H1 (cell line): ENCODE results near the gene OR2V2.

ENCODE experiments used
- BCL11A ChIP-seq, 2 experiments: IDR thresholded peaks; one replicate each; pipeline ENCODE4 v1.6.1; 2011; ENCODE audit warnings: low read depth in 2 of 2, low read length in 2 of 2, mild to moderate bottlenecking in 2 of 2
- EP300 ChIP-seq, 2 experiments: IDR thresholded peaks; 1 replicate in 1 of 2; 2 replicates in 1 of 2; pipeline ENCODE4 v1.6.1; 2011 to 2012; ENCODE audit warnings: low read depth in 2 of 2, low read length in 2 of 2, mild to moderate bottlenecking in 2 of 2, borderline replicate concordance in 1 of 2, inconsistent platforms in 1 of 2, moderate library complexity in 1 of 2
- EZH2 ChIP-seq: fragments of 200-600 bp; sonication (generic); IDR thresholded peaks from 2 replicates; pipeline ENCODE4 v1.7.1; 2012; ENCODE audit warnings: low read depth, mild to moderate bottlenecking, moderate library complexity, low read length, inconsistent platforms; ENCODE audit not compliant: severe bottlenecking
- POLR2A ChIP-seq, 2 experiments: IDR thresholded peaks; 1 replicate in 1 of 2; 2 replicates in 1 of 2; pipeline ENCODE4 v1.6.1; 2011; ENCODE audit warnings: low read depth in 2 of 2, low read length in 2 of 2, mild to moderate bottlenecking in 2 of 2; ENCODE audit errors: control extremely low read depth in 1 of 2
- TF ChIP-seq, protein P1 (sequence below), 3 experiments: IDR thresholded peaks; 1 replicate in 2 of 3; 2 replicates in 1 of 3; pipeline versions ENCODE4 v1.5.1 to v1.6.1; 2011; ENCODE audit warnings: low read length in 3 of 3, mild to moderate bottlenecking in 3 of 3, inconsistent platforms in 2 of 3, low read depth in 1 of 3, moderate library complexity in 1 of 3; ENCODE audit not compliant: insufficient read depth in 1 of 3; ENCODE audit errors: control extremely low read depth in 1 of 3
- TF ChIP-seq, protein P2 (sequence below): IDR thresholded peaks from 2 replicates; pipeline ENCODE4 v1.6.1; 2012; ENCODE audit warnings: low read length, inconsistent platforms

DNA sequence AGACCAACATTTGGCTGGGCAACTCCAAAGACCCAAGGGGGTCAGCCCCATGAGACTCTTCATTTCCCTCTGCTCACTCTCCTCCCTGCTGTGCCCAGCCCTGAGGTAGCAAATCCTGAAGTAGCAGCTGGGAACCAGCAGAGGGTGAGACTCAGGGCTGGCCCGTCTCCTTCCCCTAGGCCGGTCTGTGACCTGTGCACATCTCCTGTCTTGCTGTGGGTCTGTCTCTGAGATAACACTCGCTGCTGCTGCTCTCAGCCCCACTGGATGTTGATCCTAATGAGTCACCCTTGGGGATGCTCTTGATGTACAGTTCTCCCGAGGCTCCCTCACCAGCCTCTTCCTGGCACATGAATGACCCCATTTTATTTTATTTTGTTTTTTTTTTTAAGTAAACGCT lies 9.1 kb upstream of the OR2V2 start:
- TF ChIP-seq, protein P1, sequence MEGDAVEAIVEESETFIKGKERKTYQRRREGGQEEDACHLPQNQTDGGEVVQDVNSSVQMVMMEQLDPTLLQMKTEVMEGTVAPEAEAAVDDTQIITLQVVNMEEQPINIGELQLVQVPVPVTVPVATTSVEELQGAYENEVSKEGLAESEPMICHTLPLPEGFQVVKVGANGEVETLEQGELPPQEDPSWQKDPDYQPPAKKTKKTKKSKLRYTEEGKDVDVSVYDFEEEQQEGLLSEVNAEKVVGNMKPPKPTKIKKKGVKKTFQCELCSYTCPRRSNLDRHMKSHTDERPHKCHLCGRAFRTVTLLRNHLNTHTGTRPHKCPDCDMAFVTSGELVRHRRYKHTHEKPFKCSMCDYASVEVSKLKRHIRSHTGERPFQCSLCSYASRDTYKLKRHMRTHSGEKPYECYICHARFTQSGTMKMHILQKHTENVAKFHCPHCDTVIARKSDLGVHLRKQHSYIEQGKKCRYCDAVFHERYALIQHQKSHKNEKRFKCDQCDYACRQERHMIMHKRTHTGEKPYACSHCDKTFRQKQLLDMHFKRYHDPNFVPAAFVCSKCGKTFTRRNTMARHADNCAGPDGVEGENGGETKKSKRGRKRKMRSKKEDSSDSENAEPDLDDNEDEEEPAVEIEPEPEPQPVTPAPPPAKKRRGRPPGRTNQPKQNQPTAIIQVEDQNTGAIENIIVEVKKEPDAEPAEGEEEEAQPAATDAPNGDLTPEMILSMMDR (IDR thresholded peaks at IDR 0.05; ENCODE audit: control extremely low read depth in 1 of 3, insufficient read depth in 1 of 3, low read depth in 1 of 3, low read length in 3 of 3) = peak; percentile 42 to 56 (median 56)
- TF ChIP-seq POLR2A (IDR thresholded peaks at IDR 0.05; ENCODE audit: control extremely low read depth in 1 of 2, low read depth in 2 of 2, low read length in 2 of 2) = no peak
- TF ChIP-seq, protein P2, sequence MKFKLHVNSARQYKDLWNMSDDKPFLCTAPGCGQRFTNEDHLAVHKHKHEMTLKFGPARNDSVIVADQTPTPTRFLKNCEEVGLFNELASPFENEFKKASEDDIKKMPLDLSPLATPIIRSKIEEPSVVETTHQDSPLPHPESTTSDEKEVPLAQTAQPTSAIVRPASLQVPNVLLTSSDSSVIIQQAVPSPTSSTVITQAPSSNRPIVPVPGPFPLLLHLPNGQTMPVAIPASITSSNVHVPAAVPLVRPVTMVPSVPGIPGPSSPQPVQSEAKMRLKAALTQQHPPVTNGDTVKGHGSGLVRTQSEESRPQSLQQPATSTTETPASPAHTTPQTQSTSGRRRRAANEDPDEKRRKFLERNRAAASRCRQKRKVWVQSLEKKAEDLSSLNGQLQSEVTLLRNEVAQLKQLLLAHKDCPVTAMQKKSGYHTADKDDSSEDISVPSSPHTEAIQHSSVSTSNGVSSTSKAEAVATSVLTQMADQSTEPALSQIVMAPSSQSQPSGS = no peak
- no peak for TF ChIP-seq EP300 (IDR thresholded peaks at IDR 0.05; ENCODE audit: borderline replicate concordance in 1 of 2, low read depth in 2 of 2, low read length in 2 of 2)
- TF ChIP-seq EZH2 = no peak
- TF ChIP-seq BCL11A (IDR thresholded peaks at IDR 0.05; ENCODE audit: low read depth in 2 of 2, low read length in 2 of 2) = no peak
